HG02571 (cell line): ENCODE data around the gene RABGEF1.
"Not testable (repeated sequence)": the region's sequence is repeated elsewhere in the genome, so short reads cannot be mapped to it uniquely, and the experiment has no call there.

Source experiments
- ATAC-seq: cut with Tn5 transposase; IDR thresholded peaks from one replicate; pipeline ENCODE4 v1.9.1; 2021; ENCODE audit warnings: mild to moderate bottlenecking, moderate library complexity; ENCODE audit not compliant: unreplicated experiment

The RABGEF1 gene

DNA sequence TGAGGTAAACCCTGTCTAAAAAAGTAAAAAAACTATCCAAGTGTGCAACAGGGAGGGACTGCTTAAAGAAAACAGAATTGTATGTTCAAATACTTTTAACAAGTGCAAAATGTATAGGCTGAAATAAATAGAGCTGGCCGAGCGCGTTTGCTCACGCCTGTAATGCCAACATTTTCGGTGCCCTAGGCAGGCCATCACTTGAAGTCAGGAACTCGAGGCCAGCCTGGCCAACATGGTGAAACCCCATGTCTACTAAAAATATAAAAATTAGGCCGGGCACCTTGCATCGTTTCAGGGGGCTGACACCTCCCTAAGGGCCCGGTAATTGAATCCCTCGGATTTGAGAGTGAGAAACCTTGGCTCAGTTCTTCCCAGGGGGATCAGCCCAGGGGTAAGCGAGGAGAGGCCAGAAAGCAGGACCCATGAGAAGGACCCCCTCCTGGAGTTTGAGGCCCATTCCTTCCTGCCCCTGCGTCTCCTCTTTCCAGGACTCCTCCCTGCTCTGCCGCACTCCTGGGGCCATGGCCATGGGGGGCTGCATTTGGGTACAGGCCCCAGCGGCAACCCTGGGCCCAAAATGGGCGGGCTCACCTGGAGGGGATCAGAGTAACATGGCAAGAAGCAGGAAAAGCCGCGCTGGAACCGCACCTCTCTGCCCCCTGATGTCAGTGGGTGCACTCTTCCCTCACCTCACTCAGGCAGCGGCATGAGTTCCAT is 105.0 kb downstream of the RABGEF1 start:
- ATAC-seq: no peak

DNA sequence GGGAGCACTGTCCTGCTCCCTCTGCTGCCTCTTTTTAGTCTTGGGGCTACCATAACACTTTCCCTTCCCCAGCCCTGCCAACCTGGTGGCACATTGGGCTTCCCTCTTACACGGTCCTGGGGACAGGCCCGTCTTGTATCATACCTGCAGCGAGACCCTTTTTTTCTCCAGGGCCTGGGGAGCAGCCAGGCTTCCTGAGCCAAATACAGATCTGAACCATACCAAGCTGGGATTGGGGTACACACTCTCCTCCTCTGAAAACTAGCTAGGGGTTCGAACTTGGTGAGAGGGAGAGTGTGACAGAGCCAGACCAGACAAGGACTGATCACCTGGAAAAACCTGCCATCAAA is 105.5 kb downstream of the RABGEF1 start:
- not testable (repeated sequence) for ATAC-seq

DNA sequence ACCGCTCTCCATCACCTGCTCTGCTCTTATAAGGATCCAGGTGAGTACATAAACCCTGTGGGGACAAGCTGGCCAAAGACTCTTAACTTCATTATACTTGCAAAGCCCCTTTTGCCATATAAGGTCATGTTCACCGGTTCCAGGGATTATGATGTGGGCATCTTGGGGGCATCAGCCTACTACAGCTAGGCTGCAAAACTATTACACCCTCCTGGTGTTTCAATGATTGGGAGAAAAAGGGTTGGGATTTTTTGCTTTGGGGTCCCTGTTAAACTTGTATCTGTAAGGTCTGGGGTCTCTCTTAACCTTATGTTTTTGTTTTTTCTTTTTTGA is 107.0 kb downstream of the RABGEF1 start:
- not testable (repeated sequence) for ATAC-seq

DNA sequence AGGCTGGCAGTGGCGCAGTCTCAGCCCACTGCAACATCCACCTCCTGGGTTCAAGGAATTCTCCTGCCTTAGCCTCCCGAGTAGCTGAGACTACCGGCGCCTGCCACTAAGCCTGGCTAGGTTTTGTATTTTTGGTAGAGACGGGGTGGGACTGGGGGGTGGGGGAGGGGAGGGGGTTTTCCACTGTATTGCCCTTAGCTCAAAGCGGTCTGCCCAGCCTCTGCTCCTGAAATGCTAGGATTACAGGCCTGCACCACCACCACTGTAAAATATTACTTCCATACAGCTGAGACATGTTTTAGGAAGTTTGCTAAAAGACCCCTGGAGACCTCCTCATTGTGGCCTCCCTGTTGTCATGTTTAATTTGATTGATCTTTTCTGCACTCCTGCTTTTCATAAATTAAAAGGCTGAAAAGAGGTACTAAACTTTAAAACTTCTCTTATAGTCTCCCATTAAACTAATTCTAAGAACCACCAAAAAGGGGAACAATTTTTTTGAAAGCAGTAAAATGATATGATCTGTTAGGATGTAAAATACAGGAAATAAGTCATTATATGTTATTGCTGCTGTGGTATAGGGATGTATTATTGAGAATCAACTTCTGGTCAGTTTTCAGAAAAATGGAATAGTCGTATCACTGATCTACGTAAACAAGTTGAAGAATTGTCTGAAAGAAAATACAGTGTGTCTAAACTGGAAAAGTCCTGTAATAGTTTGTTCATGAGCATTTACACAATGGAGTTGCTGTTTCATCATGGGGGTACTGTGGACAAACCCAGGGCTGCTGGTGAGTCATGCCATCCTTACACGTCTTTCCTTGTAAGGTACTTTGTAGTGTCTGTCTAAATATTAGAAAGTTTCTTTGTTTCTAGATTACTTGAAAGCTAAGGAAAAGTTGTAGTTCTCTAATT is 107.6 kb downstream of the RABGEF1 start:
- no peak for ATAC-seq

DNA sequence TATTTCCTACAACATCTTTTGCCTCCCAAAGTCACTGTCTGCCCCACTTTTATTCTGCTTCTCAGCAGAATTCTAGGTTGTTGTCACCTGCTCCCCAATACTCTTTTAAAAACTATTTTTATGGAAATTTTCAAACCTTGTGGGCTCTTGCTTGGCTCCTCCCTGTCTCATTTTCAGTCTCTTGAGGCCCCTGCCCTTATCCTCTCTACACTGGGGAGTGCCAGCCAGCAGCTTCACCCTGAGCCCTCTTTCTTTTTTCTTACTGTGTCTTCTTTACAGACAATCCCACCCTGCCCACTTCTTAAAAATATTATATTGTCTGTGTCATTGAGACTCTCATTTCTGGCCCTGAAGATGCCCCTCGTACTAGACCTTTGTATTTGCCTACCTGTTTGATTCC is 118.8 kb downstream of the RABGEF1 start:
- ATAC-seq: no peak

DNA sequence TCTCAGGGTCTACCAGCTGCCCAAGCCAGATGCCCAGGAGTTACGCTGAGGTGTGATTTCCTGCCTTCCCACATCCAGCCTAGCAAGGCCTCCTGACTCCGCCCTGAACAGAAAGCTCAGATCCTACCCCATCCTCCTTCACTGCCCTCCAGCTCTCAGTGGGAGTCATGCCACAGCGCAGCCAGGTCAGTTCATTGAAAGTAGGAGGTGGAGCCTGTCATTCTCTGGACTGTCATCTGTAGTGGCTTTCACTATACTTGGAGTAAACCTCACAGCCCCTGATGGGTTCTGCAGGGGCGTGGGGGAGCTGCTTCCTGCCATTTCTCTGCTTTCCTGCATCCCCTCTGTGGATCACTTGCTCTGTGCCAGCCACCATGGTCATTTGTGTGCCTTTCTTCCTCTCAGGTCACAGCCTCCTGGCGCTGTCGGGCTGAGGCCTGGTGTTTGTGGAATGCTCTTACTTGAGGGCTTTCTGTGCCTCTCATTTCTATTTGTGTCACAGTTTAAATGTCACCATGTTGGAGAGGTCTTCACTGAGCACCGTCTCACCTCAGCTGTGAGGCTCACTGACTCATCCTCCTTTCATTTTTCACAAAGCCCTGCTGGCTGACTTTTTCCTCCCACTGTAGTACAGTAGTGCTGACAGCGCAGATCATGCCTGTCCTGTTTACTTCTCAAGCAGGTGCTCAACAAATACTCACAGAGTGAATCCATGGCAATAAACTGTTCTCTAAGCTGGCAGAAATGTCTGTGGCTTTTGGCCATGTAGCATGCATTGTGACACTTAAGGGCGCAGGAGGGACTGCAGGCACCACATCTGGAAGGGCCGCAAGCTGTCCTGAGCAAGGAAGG is 119.5 kb downstream of the RABGEF1 start:
- no peak for ATAC-seq

DNA sequence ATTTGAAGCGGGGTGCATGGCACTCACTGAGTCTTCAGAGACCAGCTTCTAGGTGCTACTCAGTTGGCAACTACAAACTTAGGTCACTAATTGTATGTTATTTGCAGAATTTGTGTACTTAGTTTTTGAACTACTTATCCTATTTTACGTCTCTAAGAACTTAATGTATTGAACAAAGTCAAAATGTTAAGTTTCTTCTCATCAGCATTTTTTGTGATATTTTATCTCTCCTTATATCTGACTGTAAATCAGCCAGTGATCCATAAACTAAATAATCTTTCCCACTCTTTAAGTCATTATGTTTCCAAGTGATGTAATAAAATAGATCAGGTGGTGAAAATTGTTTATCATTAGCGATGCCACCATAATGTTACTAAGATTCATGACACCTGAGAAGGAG is 120.2 kb downstream of the RABGEF1 start:
- ATAC-seq: no peak
